22Rv1 (cell line): ENCODE results near the gene CSGALNACT2.

Source experiments
- ZFX ChIP-seq: fragments of 450-650 bp; IDR thresholded peaks from 2 replicates; pipeline ENCODE4 v1.6.1; 2017; ENCODE audit warnings: antibody characterized with exemption, borderline replicate concordance
- TF ChIP-seq, protein P1 (sequence below): fragments of 450-650 bp; IDR thresholded peaks from 2 replicates; pipeline ENCODE4 v1.5.1; 2017; ENCODE audit warnings: mild to moderate bottlenecking

DNA sequence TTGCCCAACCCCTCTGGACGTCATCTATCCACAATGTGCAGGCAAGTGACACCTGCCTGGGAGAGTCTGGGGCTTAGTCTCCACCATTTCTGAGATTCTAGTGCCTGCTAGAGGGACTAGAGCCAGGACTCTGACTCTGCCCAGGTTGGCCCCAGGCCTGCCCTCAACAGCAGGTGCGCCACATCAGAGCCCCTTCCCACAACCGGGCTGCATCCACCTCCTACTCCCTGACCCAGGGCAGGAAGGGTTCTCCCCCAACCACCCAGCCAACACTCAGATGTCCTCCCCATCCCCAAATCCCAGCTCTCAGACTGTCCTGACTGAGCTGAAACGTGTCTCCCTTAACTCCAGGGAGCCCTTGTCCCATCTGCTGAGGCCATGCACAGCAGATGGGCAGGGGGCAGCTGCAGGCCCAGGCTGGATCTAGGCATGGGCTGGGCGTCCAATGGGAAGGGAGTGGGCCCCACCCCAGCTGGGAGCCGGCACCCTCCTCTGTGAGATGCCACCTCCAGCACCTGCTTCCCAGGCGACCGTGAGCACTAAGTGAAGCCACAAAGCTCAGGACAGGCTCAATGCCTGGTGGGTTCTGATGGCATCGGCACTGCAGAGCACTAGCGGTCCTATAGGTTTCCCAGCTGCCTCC lies 79.4 kb downstream of the CSGALNACT2 start:
- TF ChIP-seq, protein P1, sequence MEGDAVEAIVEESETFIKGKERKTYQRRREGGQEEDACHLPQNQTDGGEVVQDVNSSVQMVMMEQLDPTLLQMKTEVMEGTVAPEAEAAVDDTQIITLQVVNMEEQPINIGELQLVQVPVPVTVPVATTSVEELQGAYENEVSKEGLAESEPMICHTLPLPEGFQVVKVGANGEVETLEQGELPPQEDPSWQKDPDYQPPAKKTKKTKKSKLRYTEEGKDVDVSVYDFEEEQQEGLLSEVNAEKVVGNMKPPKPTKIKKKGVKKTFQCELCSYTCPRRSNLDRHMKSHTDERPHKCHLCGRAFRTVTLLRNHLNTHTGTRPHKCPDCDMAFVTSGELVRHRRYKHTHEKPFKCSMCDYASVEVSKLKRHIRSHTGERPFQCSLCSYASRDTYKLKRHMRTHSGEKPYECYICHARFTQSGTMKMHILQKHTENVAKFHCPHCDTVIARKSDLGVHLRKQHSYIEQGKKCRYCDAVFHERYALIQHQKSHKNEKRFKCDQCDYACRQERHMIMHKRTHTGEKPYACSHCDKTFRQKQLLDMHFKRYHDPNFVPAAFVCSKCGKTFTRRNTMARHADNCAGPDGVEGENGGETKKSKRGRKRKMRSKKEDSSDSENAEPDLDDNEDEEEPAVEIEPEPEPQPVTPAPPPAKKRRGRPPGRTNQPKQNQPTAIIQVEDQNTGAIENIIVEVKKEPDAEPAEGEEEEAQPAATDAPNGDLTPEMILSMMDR, result no peak
- TF ChIP-seq ZFX, result no peak
